ENCODE measurements around the gene WFIKKN1. TPM values are rescaled to one million over a fixed set of nuclear protein-coding genes. Genes with fewer than 3 reads are reported as not detected.

The WFIKKN1 gene
- total RNA-seq, 1 donor from 2014 or later, result 0.96 TPM

DNA sequence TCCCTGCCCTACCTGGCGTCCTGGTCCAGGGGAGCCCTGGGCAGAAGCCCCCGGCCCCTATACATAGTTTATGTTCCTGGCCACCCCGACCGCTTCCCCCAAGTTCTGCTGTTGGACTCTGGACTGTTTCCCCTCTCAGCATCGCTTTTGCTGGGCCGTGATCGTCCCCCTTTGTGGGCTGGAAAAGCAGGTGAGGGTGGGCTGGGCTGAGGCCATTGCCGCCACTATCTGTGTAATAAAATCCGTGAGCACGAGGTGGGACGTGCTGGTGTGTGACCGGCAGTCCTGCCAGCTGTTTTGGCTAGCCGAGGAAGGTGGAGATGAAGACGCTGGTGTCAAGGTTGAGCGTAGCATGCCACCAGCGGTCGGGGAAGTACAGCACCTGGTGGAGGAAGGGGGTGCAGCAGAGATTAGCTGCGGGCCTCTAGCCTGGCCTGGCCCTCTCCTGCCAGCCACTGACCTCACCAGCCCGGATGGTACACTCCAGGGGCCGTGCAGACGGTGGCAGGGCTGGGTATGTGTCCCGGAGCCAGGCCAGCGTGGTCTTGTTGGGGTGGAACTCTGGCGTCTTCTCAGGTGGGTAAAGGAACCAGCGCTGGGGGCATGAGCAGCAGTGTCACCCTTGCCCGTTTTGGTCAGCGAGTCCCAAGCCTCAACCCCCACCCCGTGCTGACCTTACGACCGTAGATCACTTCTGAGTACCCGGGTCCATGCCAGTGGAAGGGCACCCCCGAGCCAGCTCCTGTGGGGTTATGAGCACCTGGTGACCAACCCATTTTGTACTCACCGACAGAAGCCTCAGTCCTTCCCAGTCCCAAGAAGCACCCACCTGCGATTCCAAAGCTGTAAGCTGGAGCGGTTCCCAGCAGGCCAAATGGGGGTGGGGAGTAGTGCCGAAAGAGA, 52.0 kb downstream of the WFIKKN1 start:
- DNase-seq (ENCODE audit: low spot score), result no peak
- ATAC-seq, result no peak

DNA sequence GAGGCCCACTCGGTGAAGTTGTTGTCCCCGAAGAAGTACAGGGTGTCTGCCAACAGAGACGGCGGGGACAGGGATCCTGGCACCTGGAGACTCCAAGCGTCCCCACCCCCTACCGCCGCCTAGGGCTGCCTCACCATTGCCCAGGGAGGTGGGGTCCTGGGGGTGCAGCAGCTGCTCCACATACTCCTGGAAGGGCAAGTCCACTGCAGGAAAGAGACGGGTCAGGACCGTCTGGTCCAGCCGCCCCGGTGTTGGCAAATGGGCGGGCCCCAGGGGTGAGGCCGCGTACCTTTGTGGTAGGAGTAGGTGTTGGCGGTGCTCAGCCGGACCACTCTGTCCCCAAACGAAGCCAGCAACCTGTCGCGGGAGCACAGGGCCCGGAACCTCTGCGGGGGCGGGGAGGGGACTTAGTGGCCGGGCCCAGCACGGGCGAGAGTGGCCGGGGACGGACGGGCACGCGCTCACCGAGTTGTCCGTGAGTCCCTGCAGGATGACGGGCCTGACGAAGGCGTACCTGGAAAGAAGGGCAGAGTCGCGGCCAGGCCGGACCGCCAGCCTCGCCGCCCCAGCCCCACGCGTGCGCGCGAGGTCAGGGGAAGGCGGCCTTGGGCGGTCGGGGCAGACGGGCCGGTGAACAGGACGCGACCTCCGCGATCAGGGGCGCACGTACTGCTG, 52.7 kb downstream of the WFIKKN1 start:
- DNase-seq (ENCODE audit: low spot score), result no peak
- ATAC-seq, result no peak

Other genes with a start within 250 kb of the WFIKKN1 start
- gene PGAP6, start 249.0 kb upstream of the WFIKKN1 start, total RNA-seq, result 32.6 TPM
- gene NME4, start 233.8 kb upstream of the WFIKKN1 start, total RNA-seq, result 64.9 TPM
- 109 TPM for gene DECR2, start 229.1 kb upstream of the WFIKKN1 start, total RNA-seq
- gene RAB11FIP3, start 205.3 kb upstream of the WFIKKN1 start, total RNA-seq, result 24.1 TPM
- gene CAPN15, start 103.3 kb upstream of the WFIKKN1 start, total RNA-seq, result 31.6 TPM
- gene PRR35, start 70.6 kb upstream of the WFIKKN1 start, total RNA-seq, result not detected
- 0.28 TPM for gene NHLRC4, start 64.0 kb upstream of the WFIKKN1 start, total RNA-seq
- 42.1 TPM for gene PIGQ, start 61.0 kb upstream of the WFIKKN1 start, total RNA-seq
- gene RAB40C, start 40.9 kb upstream of the WFIKKN1 start, total RNA-seq, result 15.5 TPM
- 33.2 TPM for gene METTL26, start 5.3 kb downstream of the WFIKKN1 start, total RNA-seq
- gene MCRIP2, start 10.8 kb downstream of the WFIKKN1 start, total RNA-seq, result 101 TPM
- gene WDR90, start 18.4 kb downstream of the WFIKKN1 start, total RNA-seq, result 17.2 TPM
- gene RHOT2, start 37.1 kb downstream of the WFIKKN1 start, total RNA-seq, result 57.9 TPM
- gene RHBDL1, start 44.7 kb downstream of the WFIKKN1 start, total RNA-seq, result 1.1 TPM
- gene STUB1, start 49.4 kb downstream of the WFIKKN1 start, total RNA-seq, result 56.2 TPM
- 40.5 TPM for gene JMJD8, start 53.3 kb downstream of the WFIKKN1 start, total RNA-seq
- gene WDR24, start 59.4 kb downstream of the WFIKKN1 start, total RNA-seq, result 12.2 TPM
- gene FBXL16, start 74.8 kb downstream of the WFIKKN1 start, total RNA-seq, result 0.30 TPM
- 60.0 TPM for gene METRN, start 84.1 kb downstream of the WFIKKN1 start, total RNA-seq
- 37.1 TPM for gene ANTKMT, start 90.2 kb downstream of the WFIKKN1 start, total RNA-seq
- gene CCDC78, start 95.5 kb downstream of the WFIKKN1 start, total RNA-seq, result 0.38 TPM
- 1.2 TPM for gene HAGHL, start 96.1 kb downstream of the WFIKKN1 start, total RNA-seq
- 18.3 TPM for gene CIAO3, start 110.0 kb downstream of the WFIKKN1 start, total RNA-seq
- gene MSLN, start 129.7 kb downstream of the WFIKKN1 start, total RNA-seq, result 0.08 TPM
- gene RPUSD1, start 157.4 kb downstream of the WFIKKN1 start, total RNA-seq, result 9.0 TPM
- 6.4 TPM for gene CHTF18, start 157.6 kb downstream of the WFIKKN1 start, total RNA-seq
- gene GNG13, start 169.7 kb downstream of the WFIKKN1 start, total RNA-seq, result not detected

All from left lobe of liver (tissue), 2 donors.